ENCODE measurements around the gene ZNF598.

ZNF598 gene

GRCh38 chr16:1978476-1979120 is 31.0 kb downstream of the ZNF598 start:
- Histone ChIP-seq H3K27ac (no peak overlapping the region), H3K9me3 (replicated peaks in 1 of 11) (no peaks in the 10 kb centered on the region), H3K4me3 (no peak overlapping the region), H3K9ac (no peak overlapping the region), H3K4me1 (peaks cover 1 to 24% (median 10%) of the 10 kb centered on the region in 10 experiments; a peak in 19 of 20 replicates), H4K20me1 (peaks cover 0 to 100% (median 87%) of the 10 kb centered on the region in 11 experiments; a peak in 19 of 22 replicates), H3K27me3 (peaks cover 57 to 62% (median 61%) of the 10 kb centered on the region in 11 experiments), H3K36me3 (peaks cover 54 to 63% (median 57%) of the 10 kb centered on the region in 11 experiments), H3K4me2 (no peak overlapping the region)
- TF ChIP-seq Cebpa-rat (IDR thresholded peaks at IDR 0.05) = no peak

- Histone ChIP-seq H3K4me1 (peaks cover 6 to 24% (median 11%) of the 10 kb centered on the region in 10 experiments), H3K4me2 (no peak overlapping the region), H3K9me3 (replicated peaks in 1 of 11) (no peaks in the 10 kb centered on the region), H3K27ac (no peak overlapping the region), H3K9ac (no peak overlapping the region), H4K20me1 (peaks cover 0 to 100% (median 91%) of the 10 kb centered on the region in 11 experiments; a peak in 19 of 22 replicates), H3K36me3 (peaks cover 54 to 65% (median 57%) of the 10 kb centered on the region in 11 experiments), H3K27me3 (peaks cover 49 to 55% (median 54%) of the 10 kb centered on the region in 11 experiments), H3K4me3 (no peak overlapping the region)
- no peak for TF ChIP-seq Cebpa-rat (IDR thresholded peaks at IDR 0.05)
These were observed 31.7 kb downstream of the ZNF598 start for GRCh38 chr16:1977875-1978268.

- H3K4me1 ChIP-seq = peaks cover 11 to 28% (median 16%) of the 10 kb centered on the region in 10 experiments
- peaks cover 0 to 100% (median 85%) of the 10 kb centered on the region in 11 experiments; a peak in 19 of 22 replicates for H4K20me1 ChIP-seq
- TF ChIP-seq Cebpa-rat (IDR thresholded peaks at IDR 0.05) = no peak
- no peak overlapping the region for H3K27ac ChIP-seq
- H3K4me2 ChIP-seq = no peak overlapping the region
- H3K27me3 ChIP-seq = peaks cover 43 to 49% (median 47%) of the 10 kb centered on the region in 11 experiments
- H3K9me3 ChIP-seq (replicated peaks in 1 of 11) = no peaks in the 10 kb centered on the region
- peaks cover 54 to 65% (median 57%) of the 10 kb centered on the region in 11 experiments for H3K36me3 ChIP-seq
- no peak overlapping the region for H3K4me3 ChIP-seq
- no peak overlapping the region for H3K9ac ChIP-seq
These were observed 32.4 kb downstream of the ZNF598 start for GRCh38 chr16:1976951-1977874.

GRCh38 chr16:1976216-1976520 is 33.5 kb downstream of the ZNF598 start:
- Histone ChIP-seq H4K20me1 (peaks cover 0 to 90% (median 74%) of the 10 kb centered on the region in 11 experiments; a peak in 19 of 22 replicates), H3K36me3 (peaks cover 54 to 65% (median 57%) of the 10 kb centered on the region in 11 experiments), H3K27me3 (peaks cover 32 to 38% (median 37%) of the 10 kb centered on the region in 11 experiments), H3K9ac (no peak overlapping the region), H3K4me2 (no peak overlapping the region), H3K4me3 (no peak overlapping the region), H3K9me3 (replicated peaks in 1 of 11) (no peaks in the 10 kb centered on the region), H3K27ac (no peak overlapping the region), H3K4me1 (peaks cover 14 to 32% (median 18%) of the 10 kb centered on the region in 10 experiments)
- TF ChIP-seq Cebpa-rat (IDR thresholded peaks at IDR 0.05) = no peak

- H3K36me3 ChIP-seq = peaks cover 54 to 65% (median 57%) of the 10 kb centered on the region in 11 experiments
- no peak overlapping the region for H3K4me3 ChIP-seq
- peaks cover 19 to 37% (median 24%) of the 10 kb centered on the region in 10 experiments for H3K4me1 ChIP-seq
- no peak overlapping the region for H3K9ac ChIP-seq
- H3K9me3 ChIP-seq (replicated peaks in 1 of 11) = no peaks in the 10 kb centered on the region
- TF ChIP-seq Cebpa-rat (IDR thresholded peaks at IDR 0.05) = no peak
- H4K20me1 ChIP-seq = peaks cover 0 to 84% (median 69%) of the 10 kb centered on the region in 11 experiments; a peak in 19 of 22 replicates
- no peak overlapping the region for H3K27ac ChIP-seq
- H3K27me3 ChIP-seq = peaks cover 27 to 33% (median 31%) of the 10 kb centered on the region in 11 experiments
- no peak overlapping the region for H3K4me2 ChIP-seq
These were observed 34.0 kb downstream of the ZNF598 start for GRCh38 chr16:1975432-1976215.

- Histone ChIP-seq H4K20me1 (peaks cover 0 to 72% (median 57%) of the 10 kb centered on the region in 11 experiments; a peak in 19 of 22 replicates), H3K27ac (no peak overlapping the region), H3K27me3 (peaks cover 15 to 21% (median 19%) of the 10 kb centered on the region in 11 experiments), H3K36me3 (peaks cover 52 to 61% (median 55%) of the 10 kb centered on the region in 11 experiments), H3K4me3 (no peak overlapping the region), H3K9me3 (replicated peaks in 1 of 11) (no peaks in the 10 kb centered on the region), H3K4me2 (no peak overlapping the region; a peak in 1 of 22 replicates), H3K4me1 (peaks cover 23 to 30% (median 26%) of the 10 kb centered on the region in 10 experiments), H3K9ac (0 out of 22 replicates have a peak overlapping the region, but pooled peaks of 1 of the 11 experiments have one; percentile 92)
- no peak for TF ChIP-seq Cebpa-rat (IDR thresholded peaks at IDR 0.05)
These were observed 35.2 kb downstream of the ZNF598 start for GRCh38 chr16:1974157-1975070.

GRCh38 chr16:1973461-1974156 is 36.0 kb downstream of the ZNF598 start:
- Histone ChIP-seq H3K9me3 (replicated peaks in 1 of 11) (no peaks in the 10 kb centered on the region), H3K27ac (no peak overlapping the region), H3K4me2 (peak overlapping the region; percentile 96 to 100 (median 99)), H3K4me1 (peaks cover 23 to 28% (median 26%) of the 10 kb centered on the region in 10 experiments), H3K9ac (peak overlapping the region; percentile 85 to 96 (median 91); a peak in 19 of 22 replicates), H3K36me3 (peaks cover 45 to 53% (median 47%) of the 10 kb centered on the region in 11 experiments), H4K20me1 (peaks cover 0 to 64% (median 49%) of the 10 kb centered on the region in 11 experiments; a peak in 19 of 22 replicates), H3K27me3 (peaks cover 7 to 13% (median 11%) of the 10 kb centered on the region in 11 experiments), H3K4me3 (peak overlapping the region in 9 of 10 experiments; percentile 85 to 98 (median 97); a peak in 12 of 20 replicates)
- no peak for TF ChIP-seq Cebpa-rat (IDR thresholded peaks at IDR 0.05)
